Neural cell (in vitro differentiated cells): Measurements from ENCODE around the gene CDIP1. TPM values are rescaled to one million over a fixed set of nuclear protein-coding genes. Genes with fewer than 3 reads are reported as not detected.

Experiments used
- H2AFZ ChIP-seq: fragments of 200-600, 300-800 bp; sonication (generic), shearing (Covaris generic); 2 replicates; pipeline ENCODE4 v1.6.0; 2014; ENCODE audit warnings: low read depth, mild to moderate bottlenecking, antibody characterized with exemption, low read length, moderate library complexity
- H3F3A ChIP-seq: fragments of 200-600 bp; shearing (Covaris generic); 2 replicates; pipeline ENCODE4 v1.6.1; 2016; ENCODE audit warnings: mild to moderate bottlenecking, moderate library complexity, mixed read lengths, antibody characterized with exemption, low read length; ENCODE audit not compliant: insufficient read depth, poor library complexity, severe bottlenecking
- H3K27ac ChIP-seq: fragments of 200-600, 300-800 bp; sonication (generic), shearing (Covaris generic); 2 replicates; pipeline ENCODE4 v1.5.1; 2014; ENCODE audit warnings: mild to moderate bottlenecking, low read length, moderate library complexity
- H3K27me3 ChIP-seq: fragments of 300-800, 200-600 bp; sonication (generic), shearing (Covaris generic); 2 replicates; pipeline ENCODE4 v1.6.0; 2014; ENCODE audit warnings: mild to moderate bottlenecking, low read depth, low read length, moderate library complexity; ENCODE audit not compliant: insufficient read depth
- H3K36me3 ChIP-seq: fragments of 300-800, 200-600 bp; sonication (generic), shearing (Covaris generic); 2 replicates; pipeline ENCODE4 v1.5.1; 2014; ENCODE audit warnings: mild to moderate bottlenecking, antibody characterized with exemption, low read length, moderate library complexity; ENCODE audit not compliant: insufficient read depth
- H3K4me2 ChIP-seq: fragments of 300-800, 200-600 bp; sonication (generic), shearing (Covaris generic); 2 replicates; pipeline ENCODE4 v1.6.0; 2014; ENCODE audit warnings: mild to moderate bottlenecking, low read length
- H3K4me3 ChIP-seq: fragments of 300-800, 200-600 bp; sonication (generic), shearing (Covaris generic); 2 replicates; pipeline ENCODE4 v1.5.1; 2014; ENCODE audit warnings: mild to moderate bottlenecking, low read length, moderate library complexity
- H3K79me2 ChIP-seq: fragments of 200-600 bp; shearing (Covaris generic); replicated peaks from 2 replicates; pipeline ENCODE4 v1.6.0; 2014; ENCODE audit warnings: mild to moderate bottlenecking, low read length, moderate library complexity; ENCODE audit not compliant: insufficient read depth
- H3K9ac ChIP-seq: fragments of 300-800, 200-600 bp; sonication (generic), shearing (Covaris generic); 2 replicates; pipeline ENCODE4 v1.6.1; 2016; ENCODE audit warnings: mild to moderate bottlenecking, low read length, mixed read lengths
- H3K9me2 ChIP-seq: fragments of 200-600 bp; shearing (Covaris generic); 2 replicates; pipeline ENCODE4 v1.6.1; 2016; ENCODE audit warnings: mild to moderate bottlenecking, low read length, mixed read lengths; ENCODE audit not compliant: insufficient read depth
- H3K9me3 ChIP-seq: fragments of 200-600, 300-800 bp; sonication (generic), shearing (Covaris generic); 2 replicates; pipeline ENCODE4 v1.6.1; 2016; ENCODE audit warnings: mild to moderate bottlenecking, mixed run types, low read length, moderate library complexity, mixed read lengths
- H4K20me1 ChIP-seq: fragments of 200-600 bp; shearing (Covaris generic); 2 replicates; pipeline ENCODE4 v1.6.1; 2016; ENCODE audit warnings: mild to moderate bottlenecking, mixed run types; ENCODE audit not compliant: insufficient read depth
- EP300 ChIP-seq: fragments of 450-650 bp; conservative IDR thresholded peaks from 2 replicates; pipeline ENCODE4 v1.6.1; 2014; ENCODE audit warnings: antibody characterized with exemption, mild to moderate bottlenecking, moderate library complexity; ENCODE audit not compliant: poor library complexity, severe bottlenecking
- EZH2 ChIP-seq: fragments of 200-600, 300-800 bp; shearing (Covaris generic), sonication (generic); IDR thresholded peaks from 2 replicates; pipeline ENCODE4 v1.6.1; 2014; ENCODE audit warnings: antibody characterized with exemption, low read length, borderline replicate concordance, mild to moderate bottlenecking; ENCODE audit not compliant: insufficient read depth, poor library complexity, severe bottlenecking
- MXI1 ChIP-seq: fragments of 450-650 bp; conservative IDR thresholded peaks from 2 replicates; pipeline ENCODE4 v1.6.1; 2014; ENCODE audit warnings: antibody characterized with exemption, mild to moderate bottlenecking; ENCODE audit not compliant: poor library complexity, severe bottlenecking
- POLR2AphosphoS5 ChIP-seq: IDR thresholded peaks from 2 replicates; pipeline ENCODE4 v1.6.1; 2012
- RAD21 ChIP-seq: fragments of 450-650 bp; conservative IDR thresholded peaks from 2 replicates; pipeline ENCODE4 v1.6.1; 2014; ENCODE audit warnings: antibody characterized with exemption, mild to moderate bottlenecking, moderate library complexity
- SMC3 ChIP-seq: fragments of 450-650 bp; conservative IDR thresholded peaks from 2 replicates; pipeline ENCODE4 v1.6.1; 2014; ENCODE audit warnings: antibody characterized with exemption, mild to moderate bottlenecking, moderate library complexity; ENCODE audit not compliant: poor library complexity
- TAF1 ChIP-seq: IDR thresholded peaks from 2 replicates; pipeline ENCODE4 v1.6.1; 2012; ENCODE audit warnings: low read depth
- polyA plus RNA-seq: library from polyadenylated mRNA; depleted of rRNA; stranded (reverse); fragments of >200 nt; gene quantifications from 2 replicates; pipeline ENCODE4 v1.2.3, GENCODE V29; 2014
- TF ChIP-seq, protein P1 (sequence below): IDR thresholded peaks from 2 replicates; pipeline ENCODE4 v1.6.1; 2012; ENCODE audit warnings: borderline replicate concordance
- TF ChIP-seq, protein P2 (sequence below): fragments of 450-650 bp; IDR thresholded peaks from 2 replicates; pipeline ENCODE4 v1.5.1; 2014; ENCODE audit warnings: antibody characterized with exemption, mild to moderate bottlenecking, moderate library complexity; ENCODE audit not compliant: poor library complexity, severe bottlenecking

The CDIP1 gene
- polyA plus RNA-seq, 1 donor from 2014 or later: 16.4 TPM

DNA sequence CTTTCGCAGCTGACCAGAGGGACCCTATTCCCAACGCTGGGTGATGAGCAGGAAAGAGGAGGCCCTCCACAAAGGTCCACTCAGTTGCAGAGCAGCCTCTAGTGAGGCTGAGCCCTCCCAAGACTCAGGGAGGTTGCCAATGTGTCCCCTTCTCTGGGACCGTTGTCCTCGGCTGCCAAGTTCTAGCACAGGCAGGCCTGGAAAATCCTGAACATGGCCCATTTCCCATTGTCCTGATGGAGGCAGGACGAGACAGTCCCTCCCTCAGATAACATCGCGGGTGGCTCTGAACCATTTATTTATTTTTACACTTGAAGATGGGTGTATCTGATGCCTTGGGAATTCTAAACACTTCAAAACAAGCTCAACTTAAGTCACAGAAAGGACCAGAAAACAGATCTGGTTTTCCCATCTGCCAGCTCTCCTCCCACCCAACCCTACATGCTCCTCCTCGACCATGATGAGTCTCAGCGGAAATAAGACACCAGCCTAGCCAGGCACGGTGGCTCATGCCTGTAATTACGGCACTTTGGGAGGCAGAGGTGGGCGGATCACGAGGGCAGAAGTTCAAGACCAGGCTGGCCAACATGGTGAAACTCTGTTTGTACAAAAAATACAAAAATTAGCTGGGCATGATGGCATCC lies 12.8 kb downstream of the CDIP1 start:
- H3F3A ChIP-seq: no peaks in the 10 kb centered on the region
- TF ChIP-seq EZH2 (no peak), MXI1 (no peak), EP300 (no peak), SMC3 (no peak), TAF1 (no peak), RAD21 (no peak), POLR2AphosphoS5 (no peak)
- TF ChIP-seq, protein P1, sequence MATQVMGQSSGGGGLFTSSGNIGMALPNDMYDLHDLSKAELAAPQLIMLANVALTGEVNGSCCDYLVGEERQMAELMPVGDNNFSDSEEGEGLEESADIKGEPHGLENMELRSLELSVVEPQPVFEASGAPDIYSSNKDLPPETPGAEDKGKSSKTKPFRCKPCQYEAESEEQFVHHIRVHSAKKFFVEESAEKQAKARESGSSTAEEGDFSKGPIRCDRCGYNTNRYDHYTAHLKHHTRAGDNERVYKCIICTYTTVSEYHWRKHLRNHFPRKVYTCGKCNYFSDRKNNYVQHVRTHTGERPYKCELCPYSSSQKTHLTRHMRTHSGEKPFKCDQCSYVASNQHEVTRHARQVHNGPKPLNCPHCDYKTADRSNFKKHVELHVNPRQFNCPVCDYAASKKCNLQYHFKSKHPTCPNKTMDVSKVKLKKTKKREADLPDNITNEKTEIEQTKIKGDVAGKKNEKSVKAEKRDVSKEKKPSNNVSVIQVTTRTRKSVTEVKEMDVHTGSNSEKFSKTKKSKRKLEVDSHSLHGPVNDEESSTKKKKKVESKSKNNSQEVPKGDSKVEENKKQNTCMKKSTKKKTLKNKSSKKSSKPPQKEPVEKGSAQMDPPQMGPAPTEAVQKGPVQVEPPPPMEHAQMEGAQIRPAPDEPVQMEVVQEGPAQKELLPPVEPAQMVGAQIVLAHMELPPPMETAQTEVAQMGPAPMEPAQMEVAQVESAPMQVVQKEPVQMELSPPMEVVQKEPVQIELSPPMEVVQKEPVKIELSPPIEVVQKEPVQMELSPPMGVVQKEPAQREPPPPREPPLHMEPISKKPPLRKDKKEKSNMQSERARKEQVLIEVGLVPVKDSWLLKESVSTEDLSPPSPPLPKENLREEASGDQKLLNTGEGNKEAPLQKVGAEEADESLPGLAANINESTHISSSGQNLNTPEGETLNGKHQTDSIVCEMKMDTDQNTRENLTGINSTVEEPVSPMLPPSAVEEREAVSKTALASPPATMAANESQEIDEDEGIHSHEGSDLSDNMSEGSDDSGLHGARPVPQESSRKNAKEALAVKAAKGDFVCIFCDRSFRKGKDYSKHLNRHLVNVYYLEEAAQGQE: no peak
- TF ChIP-seq, protein P2, sequence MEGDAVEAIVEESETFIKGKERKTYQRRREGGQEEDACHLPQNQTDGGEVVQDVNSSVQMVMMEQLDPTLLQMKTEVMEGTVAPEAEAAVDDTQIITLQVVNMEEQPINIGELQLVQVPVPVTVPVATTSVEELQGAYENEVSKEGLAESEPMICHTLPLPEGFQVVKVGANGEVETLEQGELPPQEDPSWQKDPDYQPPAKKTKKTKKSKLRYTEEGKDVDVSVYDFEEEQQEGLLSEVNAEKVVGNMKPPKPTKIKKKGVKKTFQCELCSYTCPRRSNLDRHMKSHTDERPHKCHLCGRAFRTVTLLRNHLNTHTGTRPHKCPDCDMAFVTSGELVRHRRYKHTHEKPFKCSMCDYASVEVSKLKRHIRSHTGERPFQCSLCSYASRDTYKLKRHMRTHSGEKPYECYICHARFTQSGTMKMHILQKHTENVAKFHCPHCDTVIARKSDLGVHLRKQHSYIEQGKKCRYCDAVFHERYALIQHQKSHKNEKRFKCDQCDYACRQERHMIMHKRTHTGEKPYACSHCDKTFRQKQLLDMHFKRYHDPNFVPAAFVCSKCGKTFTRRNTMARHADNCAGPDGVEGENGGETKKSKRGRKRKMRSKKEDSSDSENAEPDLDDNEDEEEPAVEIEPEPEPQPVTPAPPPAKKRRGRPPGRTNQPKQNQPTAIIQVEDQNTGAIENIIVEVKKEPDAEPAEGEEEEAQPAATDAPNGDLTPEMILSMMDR: no peak
- no peak overlapping the region for H3K4me3 ChIP-seq
- no peak overlapping the region for H3K4me2 ChIP-seq
- no peaks in the 10 kb centered on the region for H4K20me1 ChIP-seq
- H3K36me3 ChIP-seq: no peaks in the 10 kb centered on the region
- H3K27me3 ChIP-seq: no peaks in the 10 kb centered on the region
- no peak overlapping the region for H3K9ac ChIP-seq
- H2AFZ ChIP-seq: no peak overlapping the region
- H3K9me3 ChIP-seq: no peaks in the 10 kb centered on the region
- no peaks in the 10 kb centered on the region for H3K9me2 ChIP-seq
- H3K27ac ChIP-seq: no peak overlapping the region
- no peaks in the 10 kb centered on the region for H3K79me2 ChIP-seq

DNA sequence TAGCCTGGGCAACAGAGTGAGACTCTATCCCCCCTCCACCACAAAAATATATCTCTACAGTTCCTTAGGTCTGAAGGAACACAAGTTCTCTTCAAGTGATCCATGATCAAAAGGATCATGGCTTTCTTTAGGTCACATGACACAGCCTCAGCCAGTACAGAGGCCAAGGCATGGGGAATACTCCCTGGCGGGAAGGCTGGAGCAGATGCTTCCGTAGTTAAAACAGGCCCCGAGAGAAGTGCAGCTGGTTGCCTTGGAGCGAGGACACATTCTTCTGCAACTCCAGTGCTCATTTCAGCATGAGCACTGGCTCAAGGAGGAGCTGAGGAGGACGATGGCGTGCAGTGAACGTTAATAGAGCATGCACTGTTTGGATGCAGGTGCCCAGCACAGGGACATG lies 13.5 kb downstream of the CDIP1 start:
- TF ChIP-seq EZH2 (no peak), RAD21 (no peak), SMC3 (no peak), MXI1 (no peak), POLR2AphosphoS5 (no peak), TAF1 (no peak), EP300 (no peak)
- TF ChIP-seq, protein P1: no peak
- TF ChIP-seq, protein P2: no peak

More for the DNA sequence above, 13.5 kb downstream of the CDIP1 start:
- Histone ChIP-seq H3K4me2 (no peak overlapping the region), H3K27me3 (no peaks in the 10 kb centered on the region), H3K79me2 (no peaks in the 10 kb centered on the region), H2AFZ (no peak overlapping the region), H3K9me3 (no peaks in the 10 kb centered on the region), H3K9me2 (no peaks in the 10 kb centered on the region), H3F3A (no peaks in the 10 kb centered on the region), H3K36me3 (no peaks in the 10 kb centered on the region), H4K20me1 (no peaks in the 10 kb centered on the region), H3K4me3 (no peak overlapping the region), H3K27ac (no peak overlapping the region), H3K9ac (no peak overlapping the region)
